ENCODE data around the gene KPNB1. TPM values are rescaled to one million over a fixed set of nuclear protein-coding genes. Genes with fewer than 3 reads are reported as not detected.

Gene KPNB1
- total and polyA plus RNA-seq, 2 of the 4 experiments (the other 2 are of a cell fraction), result 206 to 1,082 TPM

GRCh38 chr17:47676510-47677165 lies 26.9 kb downstream of the KPNB1 start:
- H3K27ac ChIP-seq (ENCODE audit: insufficient read depth, low read length), result no peak overlapping the region
- in situ Hi-C loops (cut with MboI; ENCODE audit: low sequenced_read_pairs) (no loop called here), dilution Hi-C loops (cut with HindIII; ENCODE audit: low sequenced_read_pairs, unreplicated experiment) (no loop called here), intact Hi-C loops (cut with micrococcal nuclease) (no loop called here)
- H3K36me3 ChIP-seq (ENCODE audit: control insufficient read depth, insufficient read depth, low read length), result peaks cover 78% of the 10 kb centered on the region
- no peak overlapping the region for H3K14ac ChIP-seq (replicated peaks; ENCODE audit: low read depth, low read length)
- ATAC-seq (ENCODE audit: low read depth), result no peak
- no peak overlapping the region for H2BK5ac ChIP-seq (ENCODE audit: low read depth, low read length, poor library complexity, severe bottlenecking)
- no peak overlapping the region for H4K91ac ChIP-seq (ENCODE audit: insufficient read depth, low read depth, low read length)
- H4K5ac ChIP-seq (ENCODE audit: low read depth, low read length), result no peak overlapping the region
- no peak overlapping the region for H2AFZ ChIP-seq (replicated peaks; ENCODE audit: low read length, poor library complexity)
- no peak overlapping the region for H2BK120ac ChIP-seq (ENCODE audit: low read depth, low read length)
- no peak overlapping the region for H3K4me3 ChIP-seq (ENCODE audit: insufficient read depth, low read depth, low read length)
- H3K4me1 ChIP-seq (ENCODE audit: control insufficient read depth, insufficient read depth, low read length), result no peaks in the 10 kb centered on the region
- H2BK20ac ChIP-seq (ENCODE audit: low read depth, low read length), result no peak overlapping the region
- CTCF ChIA-PET, result interaction anchor here (0.6 to 1.3 kb wide), 2 partner anchors 11 to 12 kb away, joined by 3 to 5 read pairs; no protein-coding TSS in a partner anchor
- no peak overlapping the region for H3K4me2 ChIP-seq (ENCODE audit: low read depth, low read length)
- H3K18ac ChIP-seq (ENCODE audit: low read depth, low read length), result no peak overlapping the region
- no peak overlapping the region for H2AK9ac ChIP-seq (replicated peaks; ENCODE audit: low read depth, low read length, poor library complexity)
- TF ChIP-seq USF2 (IDR thresholded peaks at IDR 0.05; ENCODE audit: low read depth, low read length), result no peak
- no peak for TF ChIP-seq MXI1 (IDR thresholded peaks at IDR 0.05; ENCODE audit: borderline replicate concordance, low read depth, low read length)
- TF ChIP-seq NFE2L2 (IDR thresholded peaks at IDR 0.05; ENCODE audit: low read depth, low read length), result no peak
- TF ChIP-seq FOS (IDR thresholded peaks at IDR 0.05; ENCODE audit: low read depth, low read length), result no peak
- H4K8ac ChIP-seq (ENCODE audit: low read depth in 2 of 2, low read length in 2 of 2), result no peak overlapping the region
- POLR2A ChIA-PET (ENCODE audit: unreplicated experiment), result interaction anchor here (0.6 kb wide), 1 partner anchor 128 kb away, joined by 5 read pairs; no protein-coding TSS in a partner anchor
- no peaks in the 10 kb centered on the region for H3K27me3 ChIP-seq (ENCODE audit: control insufficient read depth, insufficient read depth, low read length)
- no peak for DNase-seq
- no peak overlapping the region for H3K4ac ChIP-seq (ENCODE audit: low read depth, low read length)
- no peak overlapping the region for H3K23ac ChIP-seq (ENCODE audit: low read depth, low read length)
- peaks cover 35 to 39% of the 10 kb centered on the region in 2 experiments for H3K79me1 ChIP-seq (ENCODE audit: low read depth in 1 of 2, low read length in 2 of 2)
- no peak overlapping the region for H3K9ac ChIP-seq (ENCODE audit: low read depth, low read length)
- no peak overlapping the region for H3K56ac ChIP-seq (ENCODE audit: extremely low read depth, insufficient read depth, low read length)
- no peak overlapping the region for H2AK5ac ChIP-seq (ENCODE audit: low read depth, low read length)
- WGBS, 2 experiments (ENCODE audit: extremely low coverage in 2 of 2, insufficient read length in 1 of 2), result no CpG with 5 or more reads among the region's 7 CpGs
- no TSS peak for BruUV-seq (replicated peaks)
- H4K20me1 ChIP-seq (ENCODE audit: insufficient read depth, low read length), result peaks cover 22% of the 10 kb centered on the region; the same call in 1 of the 2 replicates
- no peaks in the 10 kb centered on the region for H3K9me3 ChIP-seq (ENCODE audit: control insufficient read depth, insufficient read depth, low read length)
- no peaks in the 10 kb centered on the region for H3K9me1 ChIP-seq (ENCODE audit: insufficient read depth, low read length)
- H2BK15ac ChIP-seq (ENCODE audit: low read depth, low read length), result no peak overlapping the region

Data from IMR-90 (cell line).